IMR-90 (cell line): Measurements from ENCODE around the gene TWIST2. TPM values are rescaled to one million over a fixed set of nuclear protein-coding genes. Genes with fewer than 3 reads are reported as not detected.

Source experiments
- ATAC-seq: fragments of 200-7000 bp; cut with Tn5 transposase; 2 replicates; pipeline ENCODE4 v1.9.1; 2020; ENCODE audit warnings: low read depth, mild to moderate bottlenecking, moderate library complexity
- BruUV-seq: library from RNA; stranded (reverse); fragments of 400-500 nt; replicated peaks from 2 replicates; lab custom pipeline; 2021; lab: Mats Ljungman, UMichigan
- CTCF ChIA-PET: fragments of 300-600 bp; formaldehyde crosslinking; extraction: SDS; loops from one replicate; lab custom pipeline; 2021; ENCODE audit warnings: antibody characterized with exemption; lab: Yijun Ruan, JAX
- POLR2A ChIA-PET: fragments of 300-600 bp; sonication (Branson Sonifier 250); formaldehyde crosslinking; loops from one replicate; lab custom pipeline; 2022; ENCODE audit warnings: antibody characterized with exemption; ENCODE audit not compliant: unreplicated experiment; lab: Charles Lee
- DNase-seq: peaks from one replicate; pipeline ENCODE4 v3.0.0; 2013
- H2AFZ ChIP-seq: replicated peaks from 2 replicates; pipeline ENCODE3; 2013; ENCODE audit warnings: low read length, mild to moderate bottlenecking; ENCODE audit not compliant: poor library complexity
- H2AK5ac ChIP-seq: 2 replicates; pipeline ENCODE4 v1.6.1; 2013; ENCODE audit warnings: low read depth, low read length, inconsistent platforms
- H2AK9ac ChIP-seq: replicated peaks from 2 replicates; pipeline ENCODE3; 2013; ENCODE audit warnings: mild to moderate bottlenecking, low read depth, low read length, moderate library complexity; ENCODE audit not compliant: poor library complexity
- H2BK120ac ChIP-seq: 2 replicates; pipeline ENCODE4 v1.6.1; 2013; ENCODE audit warnings: low read depth, low read length, inconsistent platforms
- H2BK15ac ChIP-seq: 3 replicates; pipeline ENCODE4 v1.6.1; 2013; ENCODE audit warnings: low read depth, low read length, inconsistent platforms
- H2BK20ac ChIP-seq: 2 replicates; pipeline ENCODE4 v1.6.1; 2013; ENCODE audit warnings: low read depth, mild to moderate bottlenecking, inconsistent platforms, low read length, moderate library complexity
- H2BK5ac ChIP-seq: 2 replicates; pipeline ENCODE4 v1.6.1; 2013; ENCODE audit warnings: mild to moderate bottlenecking, low read depth, low read length, inconsistent platforms; ENCODE audit not compliant: poor library complexity, severe bottlenecking
- H3K14ac ChIP-seq: replicated peaks from 2 replicates; pipeline ENCODE4 v1.6.1; 2013; ENCODE audit warnings: low read depth, low read length, inconsistent platforms
- H3K18ac ChIP-seq: 2 replicates; pipeline ENCODE4 v1.6.1; 2013; ENCODE audit warnings: low read depth, low read length, control low read depth
- H3K23ac ChIP-seq: 2 replicates; pipeline ENCODE4 v1.6.1; 2013; ENCODE audit warnings: low read depth, low read length, inconsistent platforms
- H3K27ac ChIP-seq: 2 replicates; pipeline ENCODE4 v1.5.1; 2013; ENCODE audit warnings: mild to moderate bottlenecking, control low read depth, low read length; ENCODE audit not compliant: insufficient read depth
- H3K27me3 ChIP-seq: 2 replicates; pipeline ENCODE4 v1.6.1; 2013; ENCODE audit warnings: low read length; ENCODE audit not compliant: control insufficient read depth, insufficient read depth
- H3K36me3 ChIP-seq: 2 replicates; pipeline ENCODE4 v1.6.1; 2013; ENCODE audit warnings: low read length, mixed read lengths; ENCODE audit not compliant: control insufficient read depth, insufficient read depth
- H3K4ac ChIP-seq: 2 replicates; pipeline ENCODE4 v1.6.1; 2013; ENCODE audit warnings: low read depth, low read length, inconsistent platforms
- H3K4me1 ChIP-seq: 2 replicates; pipeline ENCODE4 v1.6.1; 2013; ENCODE audit warnings: low read length, mixed read lengths; ENCODE audit not compliant: control insufficient read depth, insufficient read depth
- H3K4me2 ChIP-seq: 2 replicates; pipeline ENCODE4 v1.6.1; 2013; ENCODE audit warnings: low read depth, mild to moderate bottlenecking, control low read depth, low read length, moderate library complexity
- H3K4me3 ChIP-seq: 2 replicates; pipeline ENCODE4 v1.5.1; 2013; ENCODE audit warnings: low read depth, mild to moderate bottlenecking, control low read depth, low read length, moderate library complexity; ENCODE audit not compliant: insufficient read depth
- H3K56ac ChIP-seq: 2 replicates; pipeline ENCODE4 v1.6.1; 2013; ENCODE audit warnings: low read length, inconsistent platforms; ENCODE audit not compliant: insufficient read depth; ENCODE audit errors: extremely low read depth
- H3K79me1 ChIP-seq, 2 experiments: 2 replicates each; pipeline ENCODE4 v1.6.1; 2013; ENCODE audit warnings: low read length in 2 of 2, inconsistent platforms in 1 of 2, low read depth in 1 of 2
- H3K9ac ChIP-seq: 2 replicates; pipeline ENCODE4 v1.6.1; 2013; ENCODE audit warnings: low read depth, low read length, control low read depth
- H3K9me1 ChIP-seq: 2 replicates; pipeline ENCODE4 v1.6.1; 2013; ENCODE audit warnings: low read length, inconsistent platforms; ENCODE audit not compliant: insufficient read depth
- H3K9me3 ChIP-seq: 2 replicates; pipeline ENCODE4 v1.6.1; 2013; ENCODE audit warnings: low read length; ENCODE audit not compliant: control insufficient read depth, insufficient read depth
- H4K20me1 ChIP-seq: 2 replicates; pipeline ENCODE4 v1.6.1; 2013; ENCODE audit warnings: low read length, inconsistent platforms; ENCODE audit not compliant: insufficient read depth
- H4K5ac ChIP-seq: 2 replicates; pipeline ENCODE4 v1.6.1; 2013; ENCODE audit warnings: mild to moderate bottlenecking, low read depth, low read length, control low read depth
- H4K8ac ChIP-seq, 2 experiments: 2 replicates each; pipeline ENCODE4 v1.6.1; 2013; ENCODE audit warnings: low read depth in 2 of 2, low read length in 2 of 2, control low read depth in 1 of 2, inconsistent platforms in 1 of 2
- H4K91ac ChIP-seq: 2 replicates; pipeline ENCODE4 v1.6.1; 2013; ENCODE audit warnings: low read depth, low read length, inconsistent platforms; ENCODE audit not compliant: insufficient read depth
- BHLHE40 ChIP-seq: fragments of 150-350 bp; IDR thresholded peaks from 2 replicates; pipeline ENCODE4 v1.6.1; 2016; ENCODE audit warnings: mild to moderate bottlenecking, low read depth, low read length
- CEBPB ChIP-seq: IDR thresholded peaks from 2 replicates; pipeline ENCODE4 v1.6.1; 2012; ENCODE audit warnings: low read depth, low read length, improper control_type of control experiment
- CTCF ChIP-seq: conservative IDR thresholded peaks from 2 replicates; pipeline ENCODE4 v1.5.1; 2012; ENCODE audit warnings: mild to moderate bottlenecking, low read depth, low read length, improper control_type of control experiment
- ELK1 ChIP-seq: fragments of 150-350 bp; IDR thresholded peaks from 2 replicates; pipeline ENCODE4 v1.6.1; 2016; ENCODE audit warnings: low read depth, mild to moderate bottlenecking, low read length, moderate library complexity, borderline replicate concordance
- FOS ChIP-seq: fragments of 150-350 bp; IDR thresholded peaks from 2 replicates; pipeline ENCODE4 v1.6.1; 2016; ENCODE audit warnings: low read depth, low read length
- MAFK ChIP-seq: IDR thresholded peaks from 2 replicates; pipeline ENCODE4 v1.6.1; 2012; ENCODE audit warnings: low read depth, low read length, improper control_type of control experiment
- MAZ ChIP-seq: IDR thresholded peaks from 2 replicates; pipeline ENCODE4 v1.6.1; 2012; ENCODE audit warnings: low read depth, mild to moderate bottlenecking, low read length, improper control_type of control experiment, moderate library complexity, borderline replicate concordance
- MXI1 ChIP-seq: IDR thresholded peaks from 2 replicates; pipeline ENCODE4 v1.6.1; 2012; ENCODE audit warnings: low read depth, mild to moderate bottlenecking, low read length, moderate library complexity, borderline replicate concordance
- NFE2L2 ChIP-seq: fragments of 150-350 bp; IDR thresholded peaks from 2 replicates; pipeline ENCODE4 v1.6.1; 2016; ENCODE audit warnings: low read depth, mild to moderate bottlenecking, low read length
- POLR2A ChIP-seq: IDR thresholded peaks from 2 replicates; pipeline ENCODE4 v1.6.1; 2012; ENCODE audit warnings: mild to moderate bottlenecking, low read depth, low read length
- RAD21 ChIP-seq: IDR thresholded peaks from 2 replicates; pipeline ENCODE4 v1.6.1; 2012; ENCODE audit warnings: low read length, improper control_type of control experiment
- RCOR1 ChIP-seq: IDR thresholded peaks from 2 replicates; pipeline ENCODE4 v1.6.1; 2012; ENCODE audit warnings: mild to moderate bottlenecking, low read length, improper control_type of control experiment; ENCODE audit not compliant: insufficient replicate concordance
- RFX5 ChIP-seq: IDR thresholded peaks from 2 replicates; pipeline ENCODE4 v1.8.0; 2012; ENCODE audit warnings: low read depth, mild to moderate bottlenecking, low read length, moderate library complexity
- USF2 ChIP-seq: fragments of 150-350 bp; IDR thresholded peaks from 2 replicates; pipeline ENCODE4 v1.6.1; 2017; ENCODE audit warnings: mild to moderate bottlenecking, antibody characterized with exemption, low read length, low read depth
- WGBS, 2 experiments: methylation state at CpG; one replicate each; pipeline versions ENCODE4 v1.1.5 to v1.1.7; 2013; ENCODE audit warnings: missing lambda C conversion rate in 2 of 2; ENCODE audit not compliant: insufficient read length in 1 of 2; ENCODE audit errors: extremely low coverage in 2 of 2; 5-methylcytosine and 5-hydroxymethylcytosine counted together
- dilution Hi-C: fragments of 300-500 bp; cut with HindIII; formaldehyde crosslinking; loops from one replicate; pipeline ENCODE4 v1.14.3; 2018; ENCODE audit warnings: low sequenced_read_pairs; ENCODE audit not compliant: unreplicated experiment
- in situ Hi-C: fragments of 300-500 bp; cut with MboI; formaldehyde crosslinking; loops from 3 replicates; pipeline ENCODE4 v1.14.3; 2019; ENCODE audit warnings: low sequenced_read_pairs, inconsistent platforms, mixed read lengths
- intact Hi-C: fragments of 100-400 bp; cut with micrococcal nuclease; formaldehyde crosslinking; loops from 2 replicates; pipeline ENCODE4 v1.10.0; 2022
- polyA plus RNA-seq, 3 experiments: library from polyadenylated mRNA; depleted of rRNA; stranded (reverse); fragments of >200 nt; gene quantifications; 2 replicates each; pipeline ENCODE4 v1.2.3, GENCODE V29; 2012; ENCODE audit warnings: low replicate concordance in 1 of 3
- total RNA-seq: library from RNA; depleted of rRNA; stranded (reverse); fragments of >200 nt; gene quantifications from 2 replicates; pipeline ENCODE4 v1.2.3, GENCODE V29; 2012

Gene TWIST2
- total and polyA plus RNA-seq, 2 of the 4 experiments (the other 2 are of a cell fraction), result 9.3 to 33.6 TPM

- Histone ChIP-seq H3K36me3 (no peaks in the 10 kb centered on the region), H3K79me1 (no peaks in the 10 kb centered on the region; a peak in 1 of 4 replicates), H3K14ac (no peak overlapping the region), H3K27ac (no peak overlapping the region), H4K5ac (no peak overlapping the region), H4K91ac (no peak overlapping the region), H2BK15ac (no peak overlapping the region), H3K18ac (no peak overlapping the region), H2BK20ac (no peak overlapping the region), H3K9me1 (peaks cover 10% of the 10 kb centered on the region; the same call in 1 of the 2 replicates), H3K4ac (no peak overlapping the region), H4K8ac (no peak overlapping the region), H3K4me3 (no peak overlapping the region), H3K23ac (no peak overlapping the region), H2AFZ (no peak overlapping the region), H2AK9ac (no peak overlapping the region), H3K9me3 (no peaks in the 10 kb centered on the region), H3K4me2 (no peak overlapping the region), H3K9ac (no peak overlapping the region), H4K20me1 (no peaks in the 10 kb centered on the region), H2BK120ac (no peak overlapping the region), H2BK5ac (no peak overlapping the region), H3K4me1 (no peaks in the 10 kb centered on the region), H2AK5ac (no peak overlapping the region), H3K56ac (no peak overlapping the region), H3K27me3 (no peaks in the 10 kb centered on the region)
- no peak for DNase-seq
- dilution Hi-C loops (no loop called here), in situ Hi-C loops (no loop called here), intact Hi-C loops (no loop called here)
- ChIA-PET CTCF (no interaction called here), POLR2A (no interaction called here)
- TF ChIP-seq MXI1 (no peak), CEBPB (no peak), USF2 (no peak), NFE2L2 (no peak), FOS (no peak), MAFK (no peak), POLR2A (no peak), RAD21 (no peak), RFX5 (no peak), CTCF (no peak), RCOR1 (no peak), BHLHE40 (no peak), MAZ (no peak), ELK1 (no peak)
- ATAC-seq, result no peak
- WGBS, 2 experiments, result 100% methylated on average over 1 of the region's 8 CpGs; no CpG with 5 or more reads in 1 of the 2 experiments
- BruUV-seq, result no TSS peak
Observed at GRCh38 chr2:238921259-238921658, 73.4 kb downstream of the TWIST2 start.
